ENCODE results near the gene SLC12A3. TPM values are rescaled to one million over a fixed set of nuclear protein-coding genes. Genes with fewer than 3 reads are reported as not detected.

Gene SLC12A3
- total RNA-seq, 4 donors from 2014 or later = not detected

DNA sequence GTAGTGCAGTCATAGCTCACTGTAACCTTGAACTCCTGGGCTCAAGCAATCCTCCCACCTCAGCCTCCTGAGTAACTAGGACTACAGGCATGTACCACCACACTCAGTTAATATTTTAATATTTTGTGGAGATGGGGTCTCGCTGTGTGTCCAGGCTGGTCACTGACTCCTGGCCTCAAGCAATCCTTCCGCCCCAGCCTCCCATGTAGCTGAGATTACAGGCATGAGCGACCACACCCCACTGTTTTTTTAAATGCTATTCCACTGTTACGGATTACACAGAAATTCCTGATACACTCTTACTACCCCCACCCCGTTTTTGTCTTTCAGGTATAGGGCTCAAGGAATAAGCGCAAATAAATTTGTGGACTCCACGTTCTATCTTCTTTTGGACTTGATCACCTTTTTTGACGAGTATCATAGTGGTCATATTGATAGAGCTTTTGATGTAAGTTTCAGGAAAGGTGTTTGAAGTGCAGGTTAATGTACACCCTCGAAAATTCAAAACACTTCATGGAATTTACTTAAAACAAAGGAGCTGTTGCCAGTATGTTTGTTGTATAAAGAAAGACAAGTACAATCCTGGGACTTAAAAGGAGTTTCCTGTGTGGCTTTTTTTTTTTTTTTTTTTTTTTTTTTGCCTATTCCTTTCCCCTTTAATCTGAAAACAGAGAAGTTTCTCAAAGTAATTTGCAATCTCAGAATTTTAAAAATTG is 26.2 kb upstream of the SLC12A3 start:
- Histone ChIP-seq H3K4me3 (no peak overlapping the region), H3K27me3 (no peaks in the 10 kb centered on the region), H3K9me3 (no peaks in the 10 kb centered on the region), H3K4me1 (peaks cover 0 to 14% (median 0%) of the 10 kb centered on the region in 4 donors), H3K36me3 (peaks cover 0 to 97% (median 4%) of the 10 kb centered on the region in 3 donors), H3K27ac (no peak overlapping the region)
- TF ChIP-seq POLR2A (IDR thresholded peaks at IDR 0.05) = no peak
- TF ChIP-seq EP300 (IDR thresholded peaks at IDR 0.05) = no peak
- TF ChIP-seq, protein P1, sequence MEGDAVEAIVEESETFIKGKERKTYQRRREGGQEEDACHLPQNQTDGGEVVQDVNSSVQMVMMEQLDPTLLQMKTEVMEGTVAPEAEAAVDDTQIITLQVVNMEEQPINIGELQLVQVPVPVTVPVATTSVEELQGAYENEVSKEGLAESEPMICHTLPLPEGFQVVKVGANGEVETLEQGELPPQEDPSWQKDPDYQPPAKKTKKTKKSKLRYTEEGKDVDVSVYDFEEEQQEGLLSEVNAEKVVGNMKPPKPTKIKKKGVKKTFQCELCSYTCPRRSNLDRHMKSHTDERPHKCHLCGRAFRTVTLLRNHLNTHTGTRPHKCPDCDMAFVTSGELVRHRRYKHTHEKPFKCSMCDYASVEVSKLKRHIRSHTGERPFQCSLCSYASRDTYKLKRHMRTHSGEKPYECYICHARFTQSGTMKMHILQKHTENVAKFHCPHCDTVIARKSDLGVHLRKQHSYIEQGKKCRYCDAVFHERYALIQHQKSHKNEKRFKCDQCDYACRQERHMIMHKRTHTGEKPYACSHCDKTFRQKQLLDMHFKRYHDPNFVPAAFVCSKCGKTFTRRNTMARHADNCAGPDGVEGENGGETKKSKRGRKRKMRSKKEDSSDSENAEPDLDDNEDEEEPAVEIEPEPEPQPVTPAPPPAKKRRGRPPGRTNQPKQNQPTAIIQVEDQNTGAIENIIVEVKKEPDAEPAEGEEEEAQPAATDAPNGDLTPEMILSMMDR (IDR thresholded peaks at IDR 0.05) = no peak
- WGBS, 2 donors = 90 to 91% methylated on average over 9 of the region's 9 CpGs
- no peak for DNase-seq (ENCODE audit: low spot score in 2 of 2)

DNA sequence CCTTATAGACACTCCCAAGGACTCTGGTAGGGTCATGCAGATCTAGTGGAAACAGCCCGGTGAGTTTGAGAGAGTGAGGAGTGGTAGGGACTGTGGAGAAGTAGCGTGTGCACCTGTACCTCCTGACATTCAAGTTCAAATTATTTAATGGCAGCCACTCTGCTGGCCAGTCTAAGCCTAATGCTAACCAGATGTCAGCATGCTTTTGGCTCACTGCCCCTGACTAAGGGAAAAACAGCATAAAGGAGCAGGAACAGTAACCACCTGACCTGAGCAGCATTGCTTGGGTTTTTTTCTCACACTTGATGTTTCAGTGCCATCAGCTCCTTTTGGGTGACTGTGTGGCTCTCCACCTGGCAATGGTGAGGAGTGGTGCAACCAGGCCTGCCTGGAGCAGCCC is 23.8 kb upstream of the SLC12A3 start:
- Histone ChIP-seq H3K27me3 (no peaks in the 10 kb centered on the region), H3K36me3 (peaks cover 0 to 92% (median 0%) of the 10 kb centered on the region in 3 donors), H3K4me3 (no peak overlapping the region), H3K27ac (peak overlapping the region in 1 of 4 donors; percentile 54), H3K9me3 (no peaks in the 10 kb centered on the region), H3K4me1 (peaks cover 0 to 14% (median 0%) of the 10 kb centered on the region in 4 donors)
- DNase-seq (ENCODE audit: low spot score in 2 of 2) = peak; percentile 32 to 69
- TF ChIP-seq EP300 (IDR thresholded peaks at IDR 0.05) = no peak
- no peak for TF ChIP-seq POLR2A (IDR thresholded peaks at IDR 0.05)
- TF ChIP-seq, protein P1 (IDR thresholded peaks at IDR 0.05) = no peak
- WGBS, 2 donors = 55 to 77% methylated on average over 2 of the region's 2 CpGs

DNA sequence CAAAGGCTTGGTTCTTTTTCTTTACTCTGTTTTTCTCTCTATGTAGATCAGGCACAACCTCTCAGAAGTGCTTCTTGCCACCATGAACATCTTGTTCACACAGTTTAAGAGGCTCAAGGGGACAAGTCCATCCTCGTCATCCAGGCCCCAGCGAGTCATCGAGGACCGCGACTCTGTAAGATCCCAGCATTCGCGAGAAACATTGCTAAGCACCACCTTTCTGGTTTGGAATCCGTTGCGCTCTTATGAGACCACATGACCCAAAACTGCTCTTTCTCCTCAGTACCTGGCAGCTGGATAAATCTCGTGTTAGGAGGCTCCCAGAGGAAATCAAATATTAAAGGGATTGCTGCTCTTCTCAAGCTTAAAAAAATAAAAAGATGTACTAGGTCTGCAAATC is 23.3 kb upstream of the SLC12A3 start:
- H3K4me1 ChIP-seq = peaks cover 0 to 14% (median 0%) of the 10 kb centered on the region in 4 donors
- peak overlapping the region in 2 of 4 donors; percentile 1 to 54 for H3K27ac ChIP-seq
- 77 to 84% methylated on average over 10 of the region's 10 CpGs for WGBS, 2 donors
- no peaks in the 10 kb centered on the region for H3K9me3 ChIP-seq
- no peak for DNase-seq (ENCODE audit: low spot score in 2 of 2)
- H3K4me3 ChIP-seq = no peak overlapping the region
- TF ChIP-seq, protein P1 (IDR thresholded peaks at IDR 0.05) = no peak
- TF ChIP-seq POLR2A (IDR thresholded peaks at IDR 0.05) = no peak
- TF ChIP-seq EP300 (IDR thresholded peaks at IDR 0.05) = no peak
- H3K36me3 ChIP-seq = peaks cover 0 to 88% (median 0%) of the 10 kb centered on the region in 3 donors
- no peaks in the 10 kb centered on the region for H3K27me3 ChIP-seq

DNA sequence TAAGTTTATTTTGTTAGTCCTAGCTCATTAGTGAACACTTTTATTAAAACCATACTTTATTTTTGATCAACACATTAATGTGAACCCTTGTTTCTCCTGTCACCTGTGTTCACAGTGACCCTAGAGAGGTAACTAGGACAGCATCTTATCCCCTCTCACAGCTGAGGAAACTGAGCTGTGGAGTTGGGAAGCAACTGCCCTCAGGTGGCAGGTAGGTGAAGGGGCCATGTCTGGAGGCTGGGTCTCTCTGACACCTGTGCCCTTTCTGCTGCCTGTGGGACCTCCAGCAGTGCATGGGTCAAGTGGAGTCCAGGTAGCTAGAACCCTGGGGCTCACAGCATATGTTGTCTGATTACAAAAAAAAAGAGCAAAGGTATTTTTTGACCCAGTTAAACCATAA is 22.9 kb upstream of the SLC12A3 start:
- Histone ChIP-seq H3K36me3 (peaks cover 0 to 83% (median 0%) of the 10 kb centered on the region in 3 donors), H3K4me3 (no peak overlapping the region), H3K27ac (no peak overlapping the region), H3K27me3 (no peaks in the 10 kb centered on the region), H3K9me3 (no peaks in the 10 kb centered on the region), H3K4me1 (peaks cover 0 to 18% (median 0%) of the 10 kb centered on the region in 4 donors)
- DNase-seq (ENCODE audit: low spot score in 2 of 2) = no peak
- TF ChIP-seq EP300 (IDR thresholded peaks at IDR 0.05) = no peak
- TF ChIP-seq POLR2A (IDR thresholded peaks at IDR 0.05) = no peak
- TF ChIP-seq, protein P1 (IDR thresholded peaks at IDR 0.05) = no peak

DNA sequence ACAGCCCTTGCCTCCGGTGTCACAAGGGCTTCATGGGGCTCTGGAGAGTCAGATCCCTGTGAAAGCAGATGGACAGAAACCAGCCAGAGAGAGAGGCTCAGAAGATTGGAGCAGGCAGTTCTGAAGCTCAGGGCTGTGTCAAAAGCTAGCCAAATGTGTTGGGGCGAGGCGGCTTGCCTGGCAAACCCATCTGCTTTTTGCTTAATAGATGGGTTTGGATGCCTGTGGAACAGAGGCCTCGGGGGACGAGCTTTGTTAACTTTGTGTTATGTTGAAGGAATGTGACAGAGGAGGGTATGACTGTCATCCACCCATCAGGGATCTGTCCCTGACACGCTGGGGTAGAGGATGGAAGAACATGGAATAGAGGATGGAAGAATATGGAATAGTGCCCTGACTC is 21.0 kb upstream of the SLC12A3 start:
- TF ChIP-seq POLR2A (IDR thresholded peaks at IDR 0.05) = no peak
- no peak for TF ChIP-seq EP300 (IDR thresholded peaks at IDR 0.05)
- TF ChIP-seq, protein P1 (IDR thresholded peaks at IDR 0.05) = no peak
- H3K27ac ChIP-seq = no peak overlapping the region
- WGBS, 2 donors = 94 to 95% methylated on average over 6 of the region's 6 CpGs

More for the DNA sequence above, 21.0 kb upstream of the SLC12A3 start:
- H3K36me3 ChIP-seq = peaks cover 0 to 65% (median 0%) of the 10 kb centered on the region in 3 donors
- DNase-seq (ENCODE audit: low spot score in 2 of 2) = no peak
- H3K9me3 ChIP-seq = no peaks in the 10 kb centered on the region
- no peaks in the 10 kb centered on the region for H3K27me3 ChIP-seq
- peaks cover 0 to 37% (median 10%) of the 10 kb centered on the region in 4 donors for H3K4me1 ChIP-seq
- H3K4me3 ChIP-seq = no peak overlapping the region
